HEK293 (cell line): ENCODE measurements around the gene CST7.

Experiments used
- TF ChIP-seq, protein P1 (sequence below): fragments of 450-650 bp; formaldehyde crosslinking; IDR thresholded peaks from 2 replicates; pipeline ENCODE4 v1.5.1; 2016; ENCODE audit warnings: missing biosample characterization, missing genetic modification characterization
- TF ChIP-seq, protein P2 (sequence below): fragments of 450-650 bp; formaldehyde crosslinking; IDR thresholded peaks from 2 replicates; pipeline ENCODE4 v1.5.1; 2016; ENCODE audit warnings: missing biosample characterization, missing genetic modification characterization

DNA sequence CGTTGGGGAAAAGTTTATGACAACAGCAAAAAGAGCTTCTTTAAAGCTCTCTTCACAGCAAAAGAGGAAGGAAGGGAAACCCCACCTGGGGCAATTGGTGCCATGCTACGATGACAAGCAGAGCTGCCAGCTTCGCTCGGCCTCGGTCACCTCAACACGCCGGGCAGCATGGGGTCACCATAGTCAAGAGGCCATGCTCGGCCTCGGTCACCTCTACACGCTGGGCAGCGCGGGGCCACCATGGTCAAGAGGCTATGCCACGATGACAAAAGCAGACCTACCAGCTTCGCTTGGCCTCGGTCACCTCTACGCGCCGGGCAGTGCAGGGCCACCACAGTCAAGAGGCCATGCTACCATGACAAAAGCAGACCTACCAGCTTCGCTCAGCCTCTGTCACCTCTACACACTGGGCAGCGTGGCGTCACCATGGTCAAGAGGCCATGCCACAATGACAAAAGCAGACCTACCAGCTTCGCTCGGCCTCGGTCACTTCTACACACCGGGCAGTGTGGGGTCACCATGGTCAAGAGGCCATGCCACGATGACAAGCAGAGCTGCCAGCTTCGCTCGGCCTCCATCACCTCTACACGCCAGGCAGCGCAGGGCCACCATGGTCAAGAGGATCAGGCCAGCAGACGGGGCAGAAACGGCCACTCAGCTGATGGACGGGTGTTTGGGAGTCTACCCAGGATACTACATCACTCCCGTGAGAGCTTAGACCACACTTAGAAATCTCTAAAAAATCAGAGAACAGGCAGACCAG is 31.4 kb downstream of the CST7 start:
- TF ChIP-seq, protein P1, sequence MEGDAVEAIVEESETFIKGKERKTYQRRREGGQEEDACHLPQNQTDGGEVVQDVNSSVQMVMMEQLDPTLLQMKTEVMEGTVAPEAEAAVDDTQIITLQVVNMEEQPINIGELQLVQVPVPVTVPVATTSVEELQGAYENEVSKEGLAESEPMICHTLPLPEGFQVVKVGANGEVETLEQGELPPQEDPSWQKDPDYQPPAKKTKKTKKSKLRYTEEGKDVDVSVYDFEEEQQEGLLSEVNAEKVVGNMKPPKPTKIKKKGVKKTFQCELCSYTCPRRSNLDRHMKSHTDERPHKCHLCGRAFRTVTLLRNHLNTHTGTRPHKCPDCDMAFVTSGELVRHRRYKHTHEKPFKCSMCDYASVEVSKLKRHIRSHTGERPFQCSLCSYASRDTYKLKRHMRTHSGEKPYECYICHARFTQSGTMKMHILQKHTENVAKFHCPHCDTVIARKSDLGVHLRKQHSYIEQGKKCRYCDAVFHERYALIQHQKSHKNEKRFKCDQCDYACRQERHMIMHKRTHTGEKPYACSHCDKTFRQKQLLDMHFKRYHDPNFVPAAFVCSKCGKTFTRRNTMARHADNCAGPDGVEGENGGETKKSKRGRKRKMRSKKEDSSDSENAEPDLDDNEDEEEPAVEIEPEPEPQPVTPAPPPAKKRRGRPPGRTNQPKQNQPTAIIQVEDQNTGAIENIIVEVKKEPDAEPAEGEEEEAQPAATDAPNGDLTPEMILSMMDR (tag by site-specific recombination), result no peak
- TF ChIP-seq, protein P2, sequence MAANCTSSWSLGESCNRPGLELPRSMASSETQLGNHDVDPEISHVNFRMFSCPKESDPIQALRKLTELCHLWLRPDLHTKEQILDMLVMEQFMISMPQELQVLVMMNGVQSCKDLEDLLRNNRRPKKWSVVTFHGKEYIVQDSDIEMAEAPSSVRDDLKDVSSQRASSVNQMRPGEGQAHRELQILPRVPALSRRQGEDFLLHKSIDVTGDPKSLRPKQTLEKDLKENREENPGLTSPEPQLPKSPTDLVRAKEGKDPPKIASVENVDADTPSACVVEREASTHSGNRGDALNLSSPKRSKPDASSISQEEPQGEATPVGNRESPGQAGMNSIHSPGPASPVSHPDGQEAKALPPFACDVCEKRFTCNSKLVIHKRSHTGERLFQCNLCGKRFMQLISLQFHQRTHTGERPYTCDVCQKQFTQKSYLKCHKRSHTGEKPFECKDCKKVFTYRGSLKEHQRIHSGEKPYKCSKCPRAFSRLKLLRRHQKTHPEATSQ (tag by site-specific recombination), result no peak
